CD4-positive, alpha-beta T cell treated with Interferon alpha-2 for 1 hour (primary cell): ENCODE measurements around the gene SLC12A7.

Experiments used
- DNase-seq, 2 donors: peaks; one replicate each; pipeline ENCODE4 v3.0.0-alpha.2; 2020 to 2022

SLC12A7 gene

DNA sequence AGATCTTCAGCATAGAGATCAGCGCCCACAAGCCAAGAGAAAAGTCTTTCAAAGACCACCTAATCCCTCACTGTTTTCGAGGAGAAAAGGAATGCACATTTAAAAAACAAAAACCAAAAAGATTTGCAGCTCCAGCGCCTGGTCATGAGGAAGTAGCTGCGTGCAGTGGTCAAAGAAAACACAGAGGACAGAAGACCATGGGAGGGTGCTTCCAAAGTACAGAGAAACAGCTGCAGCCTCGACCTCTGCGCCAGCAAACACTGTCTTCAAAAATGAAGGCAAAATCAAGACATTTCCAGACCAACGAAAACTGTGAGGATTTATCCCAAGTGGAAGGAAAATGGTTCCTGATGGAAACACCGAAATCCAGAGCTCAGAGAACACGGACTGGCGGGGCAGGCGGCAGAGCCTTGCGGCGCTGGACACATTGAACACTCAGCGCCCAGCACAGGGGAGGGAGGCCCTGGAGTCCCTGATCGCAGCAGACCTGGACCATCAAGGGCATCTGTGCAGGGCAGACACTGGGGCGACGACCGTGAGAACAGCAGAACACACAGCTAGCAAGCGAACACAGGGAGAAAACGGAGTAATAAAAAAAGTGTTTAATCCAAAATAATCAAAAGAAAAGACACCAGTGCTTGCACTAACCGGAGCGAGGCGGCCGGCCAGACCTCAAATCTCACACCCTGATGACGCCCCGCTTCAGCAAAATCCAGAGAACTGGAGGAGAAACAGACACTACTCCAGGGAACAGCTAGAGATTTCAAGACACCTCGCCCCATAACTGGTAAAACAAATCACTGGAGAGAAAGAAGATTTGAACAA lies 12.6 kb upstream of the SLC12A7 start:
- DNase-seq, result no peak

DNA sequence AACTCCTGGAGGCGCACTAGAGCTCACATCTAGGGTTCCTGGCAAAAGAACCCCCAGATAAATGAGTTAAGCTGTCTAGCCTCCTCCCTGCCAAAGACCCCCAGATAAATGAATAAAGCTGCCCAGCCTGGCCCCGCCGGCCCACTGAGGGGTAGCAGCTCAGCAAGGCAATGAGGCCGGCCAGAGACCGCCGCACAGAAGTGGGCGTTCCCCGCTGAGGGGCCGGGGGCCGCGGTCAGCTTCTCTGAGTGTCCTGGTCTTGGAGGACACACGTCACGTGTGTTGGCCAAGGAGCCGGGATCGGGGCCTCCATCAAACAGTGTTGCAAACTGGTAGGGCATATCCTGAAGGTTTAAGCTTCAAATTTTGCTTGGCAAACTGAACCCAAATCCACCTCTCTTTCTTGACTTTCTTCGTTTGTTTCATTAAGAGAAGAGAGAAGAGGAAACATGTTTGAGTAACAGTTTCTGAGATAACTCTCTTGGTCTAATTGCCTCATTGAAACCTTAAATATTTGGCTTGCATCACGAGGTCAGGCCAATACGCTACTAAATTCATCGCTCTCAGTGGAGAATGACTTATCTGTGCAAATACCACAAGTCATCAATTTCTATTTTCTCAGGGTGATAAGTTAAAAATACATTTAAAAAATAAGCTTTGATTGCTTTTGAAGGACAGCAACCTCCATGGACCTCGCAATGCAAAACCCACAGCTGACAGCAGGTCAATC lies 11.7 kb upstream of the SLC12A7 start:
- DNase-seq, result no peak

DNA sequence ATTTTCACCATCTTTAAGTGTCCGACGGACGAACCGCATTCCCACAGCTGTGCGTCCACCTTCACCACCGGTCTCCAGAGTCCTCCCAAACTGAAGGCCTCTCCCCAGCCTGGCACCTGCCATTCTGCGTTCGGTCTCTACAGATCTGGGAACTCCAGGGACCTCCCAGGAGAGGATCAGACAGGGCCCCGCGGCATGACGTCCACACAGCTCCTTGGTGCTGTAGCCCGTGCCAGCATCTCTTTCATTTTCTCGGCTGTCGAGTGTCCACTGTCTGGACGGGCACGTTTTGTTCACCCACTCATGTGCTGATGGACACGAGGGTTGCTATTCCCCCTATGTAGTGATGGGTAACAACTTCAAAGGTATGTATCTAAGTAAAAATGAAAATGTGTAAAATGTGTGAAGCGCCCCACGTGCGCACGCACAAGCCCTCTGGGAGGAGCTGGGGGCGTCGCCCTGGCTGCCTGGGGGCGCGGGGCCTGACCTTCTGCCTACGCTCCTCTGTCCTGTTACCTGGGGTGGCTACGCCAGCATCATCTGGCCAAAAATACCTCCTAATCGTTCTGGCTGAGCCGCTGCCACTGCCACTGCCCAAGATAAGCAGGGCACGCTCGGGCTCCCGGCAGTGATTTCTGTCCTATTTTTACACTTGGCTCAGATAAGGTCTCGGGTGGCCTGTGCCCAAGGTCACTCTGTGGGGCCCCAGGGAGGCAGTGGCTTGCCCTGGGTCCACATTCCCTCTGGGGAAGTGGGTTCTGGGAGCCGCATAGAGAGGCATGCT lies 10.8 kb upstream of the SLC12A7 start:
- DNase-seq, result no peak

DNA sequence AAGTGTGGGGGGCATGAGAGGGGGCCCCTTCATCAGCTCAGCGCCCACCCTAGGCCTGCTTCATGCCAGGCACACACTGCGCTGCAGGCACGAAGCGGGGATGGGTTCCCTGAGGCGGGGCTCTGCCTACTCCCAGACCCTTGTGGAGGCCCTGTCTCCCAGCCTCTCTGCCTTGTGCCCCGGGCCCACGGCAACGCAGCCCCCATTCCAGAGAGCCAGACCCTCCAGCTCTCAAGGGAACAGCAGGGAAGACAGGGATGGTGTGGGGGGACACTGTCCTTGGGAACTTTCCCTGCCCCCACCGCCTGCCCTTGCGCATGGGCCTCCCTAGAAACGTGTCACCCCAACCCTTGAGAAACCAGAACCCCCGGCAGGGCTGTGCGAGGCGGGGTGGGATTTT lies 10.0 kb upstream of the SLC12A7 start:
- DNase-seq, result no peak

DNA sequence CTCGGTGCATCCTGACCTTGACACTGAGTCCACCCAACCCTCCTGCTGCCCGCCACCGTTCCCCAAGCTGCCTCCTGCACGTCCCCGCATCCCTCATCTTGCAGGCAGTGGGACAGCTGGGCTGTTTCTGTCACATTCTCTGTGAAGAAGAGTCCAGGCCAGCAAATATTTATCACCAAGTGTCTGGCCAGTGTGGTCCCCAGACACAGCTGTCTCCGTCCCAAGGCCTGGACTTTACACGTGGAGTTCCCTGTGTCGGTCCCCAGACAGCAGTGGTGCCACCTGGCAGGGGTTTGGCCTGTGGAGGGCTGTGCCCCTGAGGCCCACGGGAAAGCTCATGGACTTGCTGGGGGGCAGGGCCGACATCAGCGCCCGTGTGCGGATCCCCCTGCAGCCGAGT lies 9.2 kb upstream of the SLC12A7 start:
- no peak for DNase-seq

DNA sequence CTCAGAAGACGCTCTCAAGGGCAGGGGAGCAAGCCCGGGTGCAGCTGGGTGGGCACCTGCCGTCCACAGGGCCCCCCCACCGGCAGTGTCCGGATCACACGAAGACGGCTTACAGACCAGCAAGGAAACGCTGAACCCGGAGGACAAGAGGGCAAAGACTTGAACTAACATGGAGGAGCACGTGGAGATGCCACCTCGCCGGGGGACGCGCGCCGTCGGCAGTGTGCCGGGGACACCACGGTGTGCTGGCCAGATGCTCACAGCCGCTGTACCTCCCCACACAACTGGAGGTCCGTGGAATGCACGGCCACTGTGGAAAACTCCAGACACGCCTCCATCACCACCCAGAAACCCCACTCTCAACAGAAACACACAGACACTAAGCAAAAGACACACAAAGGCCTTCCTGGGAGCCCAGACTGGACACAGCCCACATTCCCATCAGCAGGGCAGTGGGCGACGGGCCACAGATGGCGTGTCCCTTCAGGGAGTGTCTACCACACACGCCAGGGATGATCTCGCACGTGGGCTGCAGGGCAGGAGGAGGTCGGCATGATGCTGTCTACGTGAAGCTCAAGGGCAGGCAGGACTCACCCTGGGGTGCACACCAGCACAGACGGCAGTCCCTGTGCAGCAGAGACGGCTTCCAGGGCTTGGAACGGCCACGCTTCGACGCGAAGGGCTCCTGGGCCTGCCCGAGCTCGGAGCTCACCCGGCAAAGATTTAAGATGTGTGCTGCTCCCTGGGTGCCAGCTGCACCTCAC lies 8.6 kb upstream of the SLC12A7 start:
- DNase-seq, result no peak

DNA sequence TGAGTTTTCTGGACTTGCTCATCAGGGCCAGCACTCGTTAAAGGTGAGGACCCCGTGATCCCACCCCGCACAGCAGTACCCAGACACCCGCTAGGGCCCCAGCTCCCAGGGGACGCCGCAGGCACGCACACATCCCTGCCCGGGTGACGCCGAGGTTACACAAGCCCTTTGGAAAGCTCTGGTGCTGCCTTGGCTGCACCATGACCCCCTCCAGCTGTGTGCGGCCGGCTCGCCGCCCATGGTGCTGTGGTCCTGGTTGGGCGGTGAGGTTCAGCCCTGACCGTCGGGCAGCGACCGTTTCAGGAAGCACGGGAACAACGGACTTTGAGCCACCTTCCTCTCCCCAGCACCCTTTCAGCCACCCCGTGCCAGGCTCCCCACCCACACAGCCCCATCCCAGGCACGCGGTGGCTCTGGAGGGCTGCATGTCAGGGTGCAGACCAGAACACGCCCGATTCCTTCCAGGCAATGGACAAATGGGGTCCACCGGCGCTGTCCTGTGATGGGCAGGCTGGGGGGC lies 7.5 kb upstream of the SLC12A7 start:
- no peak for DNase-seq

DNA sequence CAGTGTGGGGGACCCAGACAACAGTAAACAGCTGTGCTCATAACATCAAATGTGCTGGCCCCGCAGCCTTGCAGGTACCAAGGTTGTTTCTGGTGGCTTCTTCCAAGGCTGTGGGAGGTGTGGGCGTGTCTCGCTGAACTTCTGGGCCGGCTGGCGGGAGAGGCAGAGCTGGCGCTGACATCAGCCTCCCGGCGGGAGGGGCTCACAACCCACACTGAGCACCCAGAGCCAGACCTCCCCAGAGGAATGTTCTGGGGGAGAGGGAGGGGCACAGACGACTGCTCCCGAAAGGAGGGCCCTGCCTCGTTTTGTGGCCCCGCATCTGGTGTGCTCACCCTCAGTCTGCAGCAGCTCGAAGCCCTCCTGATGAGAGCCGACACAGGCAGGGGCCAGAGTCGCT lies 6.9 kb upstream of the SLC12A7 start:
- DNase-seq, result no peak

DNA sequence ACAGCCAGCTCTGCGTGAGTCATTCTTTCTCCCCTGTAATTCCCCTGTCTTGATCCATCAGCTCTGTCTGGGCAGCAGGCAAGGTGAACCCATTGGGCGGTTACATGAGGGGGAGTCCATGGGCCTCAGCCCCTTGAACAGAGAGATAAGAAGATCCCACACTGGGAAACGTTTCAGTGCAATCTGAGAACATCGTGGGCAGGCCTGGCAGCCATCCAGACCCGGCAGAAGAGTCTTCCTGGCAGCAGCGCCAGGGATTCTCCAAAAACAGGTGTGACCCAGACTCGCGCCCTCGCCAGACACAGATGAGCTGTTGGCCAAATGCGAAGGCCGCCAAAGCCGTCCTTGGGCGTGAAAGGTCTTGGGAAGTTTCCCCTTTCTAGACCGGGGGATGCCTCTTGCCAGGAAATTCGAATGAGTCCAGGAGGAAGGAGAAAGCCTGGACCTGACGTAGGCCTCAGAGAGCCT lies 6.4 kb upstream of the SLC12A7 start:
- DNase-seq, result no peak

DNA sequence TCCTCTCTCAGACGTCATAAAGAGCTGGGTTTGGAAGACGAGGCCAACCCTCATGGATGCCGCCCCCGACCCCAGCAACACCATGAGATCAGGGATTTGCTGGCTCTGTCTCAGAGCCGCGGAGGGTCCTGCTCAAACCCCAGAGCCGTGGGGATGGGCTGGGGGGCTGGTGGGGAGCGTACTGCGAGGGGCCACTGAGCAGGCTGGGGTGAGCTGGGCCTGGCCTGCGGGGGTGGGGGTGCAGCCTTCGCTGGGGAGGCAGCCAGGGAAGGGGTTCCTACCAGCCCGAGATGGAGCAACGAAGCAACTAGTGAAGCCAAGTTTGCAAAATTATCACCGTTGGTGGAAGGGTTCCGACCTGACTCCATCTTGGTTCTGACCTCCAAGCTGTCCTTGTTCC lies 5.1 kb upstream of the SLC12A7 start:
- DNase-seq, result no peak

DNA sequence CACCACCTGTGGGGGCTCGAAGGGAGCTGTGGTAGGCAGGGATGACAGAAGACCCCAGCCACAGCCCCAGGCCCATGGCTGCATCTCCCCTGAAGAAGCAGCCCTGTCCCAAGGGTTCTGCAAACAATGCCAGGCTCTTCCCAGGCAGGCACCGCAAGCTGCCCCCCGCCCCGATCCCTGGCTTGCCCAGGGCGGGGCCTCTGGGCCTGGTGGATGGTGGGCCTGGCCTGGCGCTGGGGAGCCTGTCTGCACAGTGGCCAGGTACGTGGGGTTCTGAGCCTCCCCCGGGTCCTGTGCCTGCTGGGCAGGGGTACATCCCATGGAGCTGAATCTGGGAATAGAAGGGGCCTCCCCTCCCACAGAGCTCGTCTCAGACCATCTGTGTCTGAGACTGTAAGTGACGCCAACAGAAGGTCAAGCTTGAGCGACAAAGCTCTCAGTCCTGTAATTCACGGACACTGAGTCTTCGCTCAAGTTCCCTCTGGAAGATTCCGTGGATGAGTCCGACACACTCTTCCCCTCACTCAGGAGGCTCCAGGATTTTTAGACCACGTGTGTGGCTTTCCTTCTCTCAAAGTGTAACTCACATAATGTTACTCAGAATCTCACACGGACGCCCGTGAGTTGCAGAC lies 4.4 kb upstream of the SLC12A7 start:
- DNase-seq, result no peak

DNA sequence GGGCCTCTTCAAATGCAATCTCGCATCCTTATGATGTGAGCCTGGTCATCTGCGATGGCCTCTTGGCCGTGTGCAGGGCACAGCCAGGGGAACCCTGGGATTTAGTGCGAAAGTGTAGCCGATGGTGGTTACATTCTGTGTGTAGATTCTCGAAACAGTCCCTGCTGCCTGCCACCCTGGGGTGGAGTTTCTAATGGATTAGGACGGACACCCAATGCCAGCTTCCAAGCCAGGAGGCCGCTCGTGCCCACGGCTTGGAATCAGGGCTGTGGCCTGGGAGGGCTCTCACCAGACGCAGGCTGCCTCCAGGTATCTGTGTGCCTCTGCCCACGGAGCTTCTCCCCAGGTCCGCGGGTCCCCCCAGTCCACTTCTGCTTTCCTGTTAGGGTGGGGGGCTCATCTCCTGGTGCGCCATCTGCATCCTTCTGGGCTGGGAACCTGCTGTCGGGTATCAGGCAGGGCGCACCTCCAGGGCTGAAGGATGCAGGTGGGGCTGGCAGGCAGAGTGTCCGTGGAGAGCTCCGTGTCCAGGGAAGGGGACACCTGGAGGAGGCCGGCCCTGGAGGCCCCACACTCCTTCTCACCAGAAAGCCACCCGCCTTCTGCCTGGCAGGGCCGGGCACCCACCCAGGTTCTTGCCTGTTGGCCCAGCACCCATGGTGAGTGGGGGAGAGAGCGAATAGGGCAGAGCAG lies 3.4 kb upstream of the SLC12A7 start:
- DNase-seq, result no peak

DNA sequence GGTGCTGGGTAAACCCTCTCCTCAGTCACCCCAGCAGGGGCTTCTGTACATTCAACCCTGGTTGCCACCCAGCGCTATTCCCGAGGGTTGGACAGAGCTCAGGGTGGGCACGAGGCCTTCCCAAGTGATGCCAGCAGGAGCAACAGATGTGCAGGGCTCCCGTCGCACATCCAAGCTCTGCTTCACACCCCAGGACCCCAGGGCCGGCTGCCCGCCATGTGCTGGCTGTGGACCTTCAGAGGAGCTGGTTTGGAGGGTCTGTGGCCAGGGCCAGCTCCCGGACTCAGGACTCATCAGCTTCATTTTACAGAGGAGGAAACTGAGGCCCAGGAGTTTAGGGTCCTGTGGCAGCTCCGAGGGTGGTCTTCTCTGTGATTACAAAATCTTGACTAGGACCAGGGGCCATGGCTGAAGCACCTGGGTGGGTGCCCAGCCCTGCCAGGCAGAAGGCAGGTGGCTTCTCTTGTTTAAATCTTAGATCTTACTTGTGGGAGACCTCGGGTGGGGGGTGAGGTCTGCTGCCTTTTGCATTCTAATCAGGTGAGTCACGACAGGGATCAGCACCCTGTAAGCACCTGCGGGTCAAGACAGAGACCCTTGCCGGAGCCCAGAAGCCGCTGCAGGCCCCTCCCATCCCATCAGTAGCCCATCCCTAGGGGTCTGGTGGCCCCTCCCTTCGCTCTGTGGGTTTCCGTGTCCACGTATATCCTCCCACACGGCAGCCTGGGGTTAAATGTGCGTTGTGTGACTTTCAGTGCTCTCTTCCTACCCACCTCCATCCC lies 2.1 kb upstream of the SLC12A7 start:
- no peak for DNase-seq

DNA sequence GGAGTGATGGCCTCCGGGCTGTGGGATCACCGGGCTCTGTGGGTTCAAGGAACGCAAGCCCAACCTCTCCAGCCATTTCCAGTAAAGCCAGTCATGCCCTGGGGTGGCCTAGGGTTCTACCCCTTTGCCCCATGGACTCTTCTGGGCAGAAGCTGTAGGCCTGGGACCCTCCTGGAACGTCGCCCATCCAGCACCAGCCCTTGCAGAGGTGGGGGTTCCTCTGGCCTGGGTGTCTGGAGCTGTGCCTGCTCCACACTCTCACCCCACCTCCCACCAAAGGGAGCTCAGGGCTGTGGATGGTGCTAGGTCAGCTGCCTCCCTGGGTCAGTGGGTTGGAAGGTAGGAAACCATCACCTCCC lies 1.4 kb upstream of the SLC12A7 start:
- no peak for DNase-seq

DNA sequence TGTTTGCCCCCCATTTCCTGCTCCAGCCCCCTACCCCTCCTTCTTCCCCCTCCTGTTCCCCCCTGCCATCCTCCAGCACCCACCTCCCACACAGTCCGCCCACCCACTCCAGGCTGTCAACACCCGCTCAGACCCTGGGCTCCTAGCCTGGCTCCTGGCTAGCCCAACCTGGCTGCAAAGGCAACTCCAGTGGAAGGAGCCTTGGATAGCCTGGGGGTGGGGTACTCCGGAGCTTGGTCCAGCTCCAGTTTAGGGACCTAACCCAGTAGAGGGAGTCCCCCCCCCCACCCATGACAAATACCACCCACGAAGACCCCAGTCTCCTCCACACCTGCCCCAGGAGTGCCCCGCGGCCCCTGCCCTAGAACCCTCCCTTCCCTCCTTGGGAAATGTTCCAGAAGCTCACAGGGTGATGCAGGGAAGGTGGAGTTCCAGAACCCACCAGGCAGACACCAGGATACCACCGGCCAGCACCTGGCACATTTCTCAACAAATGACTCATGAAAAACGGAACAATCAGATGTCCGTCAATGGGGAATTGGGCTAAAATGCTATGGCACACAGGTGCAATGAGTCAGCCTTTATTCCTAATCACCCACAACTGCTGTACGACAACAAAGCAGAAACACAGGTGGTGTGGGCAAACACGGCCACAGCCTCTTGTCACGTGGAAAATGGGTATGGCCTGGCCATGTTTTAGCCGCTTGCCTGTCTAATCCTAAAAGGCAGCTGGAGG lies 901 bp upstream of the SLC12A7 start:
- DNase-seq, result no peak

DNA sequence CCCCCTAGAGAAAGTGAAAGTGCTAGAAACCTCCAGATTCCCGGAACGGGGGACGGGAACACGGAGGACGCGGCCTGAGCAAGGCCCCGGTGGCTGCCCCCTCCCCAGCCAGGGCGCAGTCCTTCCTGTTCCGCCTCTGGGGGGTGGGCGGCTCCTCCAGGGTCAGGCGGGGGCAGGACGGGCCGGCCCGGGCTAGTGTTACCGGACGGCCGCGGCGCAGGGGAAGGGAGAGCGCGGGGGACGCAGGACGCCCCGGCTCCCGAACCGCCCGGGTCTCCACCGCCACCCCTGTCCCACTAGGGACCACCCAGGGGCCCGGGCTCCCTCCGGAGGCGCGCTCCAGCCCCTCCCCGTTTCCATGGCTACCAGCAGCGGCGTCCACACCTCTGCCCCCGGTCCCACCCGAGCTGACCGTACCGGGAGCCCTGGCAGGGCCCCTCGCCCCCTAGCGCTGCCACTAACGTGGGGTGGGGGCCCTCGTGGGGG lies 579 bp downstream of the SLC12A7 start:
- peak in 1 of 2 donors; percentile 27 for DNase-seq

DNA sequence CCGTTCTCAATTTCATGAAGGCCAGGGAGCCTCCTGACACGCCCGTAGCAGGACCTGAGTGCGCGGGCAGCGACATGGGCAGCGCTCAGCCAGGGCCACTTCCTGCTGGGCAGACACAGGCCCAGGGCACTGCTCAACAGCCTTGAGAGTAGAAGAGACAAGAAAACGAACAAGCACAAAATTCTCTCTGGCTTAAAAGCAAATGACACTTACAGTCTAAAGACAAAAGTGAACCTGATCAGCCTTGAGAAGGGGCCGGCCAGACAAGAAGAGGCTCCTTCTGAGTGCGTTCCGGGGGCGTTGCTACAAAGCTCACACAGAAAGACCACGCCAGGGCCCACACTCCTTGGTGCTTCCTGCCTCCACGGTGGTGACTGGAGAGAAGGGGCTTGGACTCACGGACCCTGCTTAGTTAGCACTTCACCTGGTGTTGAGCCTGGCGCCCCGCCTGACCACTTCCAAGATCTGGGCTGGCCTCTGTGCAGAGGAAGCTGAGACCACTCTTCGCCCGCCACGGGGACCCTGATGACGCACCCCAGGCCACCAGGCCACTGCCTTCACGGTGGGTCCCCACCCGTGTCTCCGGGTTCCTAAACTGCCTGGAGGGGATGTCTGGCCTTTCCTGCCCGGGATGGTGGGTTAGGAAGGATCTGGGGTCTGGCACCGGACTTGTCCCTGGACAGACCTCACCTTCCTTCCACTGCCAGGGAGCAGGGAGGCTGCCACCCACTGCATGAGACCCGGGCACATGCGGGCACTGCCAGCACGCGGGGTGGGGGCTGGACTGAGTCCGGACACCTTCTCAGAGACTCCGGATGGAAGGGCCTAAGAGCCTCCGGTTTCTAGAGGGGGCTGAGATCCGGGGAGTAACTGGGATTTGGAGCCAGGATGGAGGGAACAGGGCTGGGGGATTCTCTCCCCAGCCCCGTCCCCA lies 1.3 kb downstream of the SLC12A7 start:
- DNase-seq, result no peak

DNA sequence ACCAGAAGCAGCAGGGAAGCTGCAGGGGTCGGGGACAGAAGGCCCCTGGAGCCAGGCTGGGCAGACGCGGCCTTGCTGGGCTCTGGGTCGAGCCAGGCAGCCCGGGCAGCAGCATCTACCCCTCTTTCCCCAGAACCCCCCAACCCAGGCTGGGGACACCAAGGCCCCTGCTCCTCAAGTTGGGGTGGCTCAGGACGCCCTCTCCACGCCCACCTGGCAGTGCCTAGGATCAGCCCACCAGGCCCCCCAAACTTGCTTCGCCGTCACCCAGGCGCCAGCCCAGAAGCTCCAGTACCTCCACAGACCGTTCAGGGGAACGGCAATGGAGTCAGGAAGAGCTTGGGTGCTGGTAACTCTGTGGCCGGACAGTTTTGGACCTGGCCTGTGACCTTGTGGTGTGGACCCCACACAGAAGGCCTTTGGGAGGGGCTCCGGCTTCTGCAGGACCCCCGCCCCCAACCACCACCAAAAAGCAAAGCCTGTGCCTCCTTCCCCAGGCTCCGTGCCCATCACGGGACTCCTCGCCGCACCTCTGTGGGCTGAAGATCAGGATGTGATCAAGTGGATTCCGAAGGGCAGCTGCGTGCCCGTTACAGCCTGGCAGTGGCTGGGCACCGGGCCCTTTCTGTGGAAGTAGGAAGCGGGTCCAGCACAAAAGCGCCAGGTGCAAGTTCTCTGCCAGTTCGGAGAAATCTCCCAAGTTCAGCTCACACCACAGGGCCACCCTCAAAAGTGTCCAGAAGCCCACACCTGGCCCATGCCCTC lies 2.1 kb downstream of the SLC12A7 start:
- DNase-seq, result no peak
